ENCODE data around the gene P2RX3. TPM values are rescaled to one million over a fixed set of nuclear protein-coding genes. Genes with fewer than 3 reads are reported as not detected.

P2RX3 gene
- total RNA-seq, 1 experiment from 2014 or later, result 0.15 TPM

- no peak for TF ChIP-seq CTCF (conservative IDR thresholded peaks at IDR 0.05)
- H3K18ac ChIP-seq (ENCODE audit: insufficient read length, low read depth, low read length), result no peak overlapping the region
- H3T11ph ChIP-seq (ENCODE audit: low read length), result no peak overlapping the region
- Mint-ChIP-seq H3K27me3 (ENCODE audit: low read depth) (peaks cover 25% of the 10 kb centered on the region), H3K36me3 (ENCODE audit: insufficient read depth in 1 of 3, low read depth in 3 of 3) (no peaks in the 10 kb centered on the region), H3K9me3 (no peaks in the 10 kb centered on the region), H3K4me1 (peaks cover 24% of the 10 kb centered on the region in 2 experiments), H3K4me3 (no peak overlapping the region), H3K27ac (no peak overlapping the region)
- H4K8ac ChIP-seq (replicated peaks; ENCODE audit: insufficient read length, low read depth, low read length), result no peak overlapping the region
- no peak overlapping the region for H2BK20ac ChIP-seq (ENCODE audit: low read depth, low read length, poor library complexity, severe bottlenecking)
- no peak overlapping the region for H3K14ac ChIP-seq (ENCODE audit: insufficient read depth, low read length)
- H3K27me3 ChIP-seq (ENCODE audit: insufficient read depth, low read length), result no peaks in the 10 kb centered on the region
- no peak overlapping the region for H3K4me2 ChIP-seq (ENCODE audit: insufficient read depth, insufficient read length, low read length)
- no peak overlapping the region for H3K56ac ChIP-seq (ENCODE audit: insufficient read length, low read depth, low read length)
- no CpG with 5 or more reads among the region's 5 CpGs for WGBS (ENCODE audit: extremely low coverage, insufficient read length, low lambda C conversion rate)
- no peaks in the 10 kb centered on the region for H3K9me3 ChIP-seq (ENCODE audit: control insufficient read depth, low read depth, low read length)
- H2BK12ac ChIP-seq (ENCODE audit: insufficient read length, low read depth, low read length), result no peak overlapping the region
- no peak overlapping the region for H2BK5ac ChIP-seq (ENCODE audit: insufficient read length, low read length)
- H3K23me2 ChIP-seq (ENCODE audit: insufficient read length, low read depth, low read length, poor library complexity, severe bottlenecking), result no peaks in the 10 kb centered on the region
- no peaks in the 10 kb centered on the region for H3K79me1 ChIP-seq (ENCODE audit: insufficient read depth, low read depth, low read length, poor library complexity, severe bottlenecking)
- no peaks in the 10 kb centered on the region for H3K79me2 ChIP-seq (ENCODE audit: insufficient read depth, low read length)
- H3K23ac ChIP-seq (ENCODE audit: insufficient read length, low read depth, low read length), result no peak overlapping the region
- no peak overlapping the region for H3K27ac ChIP-seq (ENCODE audit: insufficient read length, low read depth, low read length)
- peaks cover 6% of the 10 kb centered on the region for H3K4me1 ChIP-seq (ENCODE audit: insufficient read depth, low read length)
- no peak overlapping the region for H3K9ac ChIP-seq (ENCODE audit: extremely low read depth, insufficient read length, low read length)
- no peak overlapping the region for H2BK120ac ChIP-seq (ENCODE audit: low read depth, low read length, poor library complexity, severe bottlenecking)
- no peak overlapping the region for H2AFZ ChIP-seq (ENCODE audit: low read length)
- no peak overlapping the region for H2AK5ac ChIP-seq (ENCODE audit: insufficient read length, low read length)
- no peak overlapping the region for H4K5ac ChIP-seq (ENCODE audit: insufficient read length, low read depth, low read length)
- no peak overlapping the region for H2BK15ac ChIP-seq (ENCODE audit: low read depth, low read length)
- no peak for DNase-seq
- no peak overlapping the region for H4K91ac ChIP-seq (ENCODE audit: insufficient read length, low read depth, low read length)
- no peaks in the 10 kb centered on the region for H4K20me1 ChIP-seq (ENCODE audit: control insufficient read depth, insufficient read depth, insufficient read length)
- no peak overlapping the region for H3K4ac ChIP-seq (ENCODE audit: low read depth, low read length)
These were observed 30.7 kb downstream of the P2RX3 start for GRCh38 chr11:57368845-57369232.

Data from H9 (cell line).